ENCODE results near the gene RSPO4.

RSPO4 gene

DNA sequence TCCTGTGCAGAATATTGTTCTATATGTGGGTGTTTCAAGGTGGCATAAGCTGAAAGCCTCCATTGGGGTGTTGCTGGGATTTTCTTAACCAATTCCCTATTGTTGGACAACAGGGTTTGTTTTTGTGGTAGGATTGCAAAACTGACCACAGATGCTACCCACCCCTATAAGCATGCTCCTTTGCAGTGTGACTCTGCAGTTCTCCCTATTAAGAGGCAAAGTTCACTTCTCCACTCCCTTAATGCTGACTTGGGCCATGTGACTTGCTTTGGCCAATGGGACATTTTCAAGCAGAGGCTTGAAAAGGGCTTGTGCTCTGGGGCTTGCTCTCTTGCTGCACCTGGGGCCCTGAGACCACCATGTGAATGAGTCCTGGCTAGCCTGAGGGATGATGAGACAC is 77.5 kb downstream of the RSPO4 start:
- TF ChIP-seq CTCF (IDR thresholded peaks at IDR 0.05; ENCODE audit: low read depth, low read length) = no peak
- no peak for DNase-seq (ENCODE audit: extremely low read depth, low read depth)

GRCh38 chr20:922781-923180 is 79.3 kb downstream of the RSPO4 start:
- no peak for TF ChIP-seq CTCF (IDR thresholded peaks at IDR 0.05; ENCODE audit: low read depth, low read length)
- DNase-seq (ENCODE audit: extremely low read depth, low read depth) = no peak

DNA sequence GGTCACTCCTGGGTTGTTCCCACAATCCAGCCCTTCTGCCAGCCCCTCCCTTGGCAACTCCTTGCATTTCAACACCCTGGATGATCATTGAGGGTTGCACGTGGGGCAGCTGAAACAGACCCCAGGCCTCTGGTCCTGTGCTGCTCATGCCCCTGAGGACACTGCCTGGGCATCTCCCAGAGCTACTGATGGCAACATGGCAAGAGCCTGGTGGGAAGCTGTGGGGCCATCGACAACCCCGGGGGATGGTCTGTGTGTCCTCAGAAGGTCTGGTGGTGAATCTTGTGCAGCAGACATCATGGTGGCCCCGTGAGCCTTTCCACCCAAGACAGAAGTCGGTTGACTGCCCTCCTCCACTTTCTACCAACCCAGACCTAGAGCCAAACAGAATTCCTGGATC is 81.0 kb downstream of the RSPO4 start:
- no peak for DNase-seq (ENCODE audit: extremely low read depth, low read depth)
- TF ChIP-seq CTCF (IDR thresholded peaks at IDR 0.05; ENCODE audit: low read depth, low read length) = no peak

- TF ChIP-seq CTCF (IDR thresholded peaks at IDR 0.05; ENCODE audit: low read depth, low read length) = no peak
- DNase-seq (ENCODE audit: extremely low read depth, low read depth) = no peak
Measured at GRCh38 chr20:920311-920710, 81.8 kb downstream of the RSPO4 start.

DNA sequence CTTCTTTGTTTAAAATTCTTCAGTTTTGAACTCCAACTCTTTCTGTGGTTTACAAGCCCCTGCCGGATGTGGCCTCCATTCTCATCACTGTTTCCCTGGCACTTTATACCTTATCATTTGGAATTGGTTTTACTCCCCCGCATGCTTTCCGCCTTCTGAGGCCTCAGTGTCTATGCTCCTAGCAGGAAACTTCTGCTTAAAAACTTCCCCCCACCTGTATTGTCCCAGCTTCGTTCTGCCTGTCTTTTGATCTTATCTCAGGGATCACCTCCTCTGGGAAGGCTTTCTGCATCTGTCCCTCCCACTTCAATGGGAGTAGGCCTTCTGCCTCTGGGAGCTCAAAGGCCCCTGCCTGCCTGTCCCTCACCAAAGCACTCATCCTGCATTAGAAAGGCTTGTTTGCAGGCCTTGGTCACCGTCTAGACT is 82.6 kb downstream of the RSPO4 start:
- TF ChIP-seq CTCF (IDR thresholded peaks at IDR 0.05; ENCODE audit: low read depth, low read length) = no peak
- no peak for DNase-seq (ENCODE audit: extremely low read depth, low read depth)

DNA sequence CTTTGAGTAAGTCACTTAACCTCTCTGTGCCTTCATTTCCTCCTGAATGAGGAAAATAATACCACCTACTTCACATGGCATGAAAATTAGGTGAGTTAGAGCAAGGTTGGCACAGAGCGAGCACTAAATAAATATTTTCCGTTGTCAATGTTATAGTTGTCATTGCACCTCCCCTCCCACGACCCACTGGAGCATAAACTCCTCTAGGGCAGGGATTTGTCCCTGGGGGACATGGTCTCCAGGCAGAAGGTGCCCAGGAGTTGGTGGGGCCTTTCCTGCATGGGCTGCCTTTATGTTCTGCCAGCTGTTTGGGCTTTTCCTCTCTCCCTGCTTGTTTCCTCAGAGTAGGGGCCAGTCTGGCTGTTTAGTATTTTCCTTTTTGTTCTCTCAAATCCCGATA is 84.7 kb downstream of the RSPO4 start:
- no peak for DNase-seq (ENCODE audit: extremely low read depth, low read depth)
- TF ChIP-seq CTCF (IDR thresholded peaks at IDR 0.05; ENCODE audit: low read depth, low read length) = no peak

- TF ChIP-seq CTCF (IDR thresholded peaks at IDR 0.05; ENCODE audit: low read depth, low read length) = no peak
- no peak for DNase-seq (ENCODE audit: extremely low read depth, low read depth)
Measured at GRCh38 chr20:916825-917224, 85.3 kb downstream of the RSPO4 start.

Measured in AG09319 (cell line).